Subcutaneous abdominal adipose tissue (tissue), 5 donors: ENCODE results near the gene GFAP.
"Not testable (repeated sequence)": the region's sequence is repeated elsewhere in the genome, so short reads cannot be mapped to it uniquely, and the experiment has no call there.

ENCODE experiments used
- H3K27ac ChIP-seq: one replicate; pipeline ENCODE4 v1.7.0; 2013; ENCODE audit warnings: low read depth, mild to moderate bottlenecking, inconsistent platforms, low read length, moderate library complexity
- H3K27me3 ChIP-seq, 5 donors: one replicate each; pipeline ENCODE4 v1.7.0; 2013; ENCODE audit warnings: low read length in 5 of 5, inconsistent platforms in 1 of 5; ENCODE audit not compliant: control insufficient read depth in 5 of 5, insufficient read depth in 4 of 5
- H3K36me3 ChIP-seq, 5 donors: one replicate each; pipeline ENCODE4 v1.7.0; 2013; ENCODE audit warnings: low read length in 5 of 5; ENCODE audit not compliant: control insufficient read depth in 5 of 5, insufficient read depth in 5 of 5
- H3K4me1 ChIP-seq, 5 donors: one replicate each; pipeline ENCODE4 v1.7.0; 2013; ENCODE audit warnings: low read length in 5 of 5, mild to moderate bottlenecking in 3 of 5, moderate library complexity in 1 of 5; ENCODE audit not compliant: control insufficient read depth in 5 of 5, insufficient read depth in 5 of 5
- H3K4me3 ChIP-seq, 5 donors: one replicate each; pipeline ENCODE4 v1.7.0; 2013; ENCODE audit warnings: low read length in 5 of 5, low read depth in 1 of 5
- H3K9ac ChIP-seq, 5 donors: one replicate each; pipeline ENCODE4 v1.7.0; 2013; ENCODE audit warnings: low read length in 5 of 5, mild to moderate bottlenecking in 4 of 5, moderate library complexity in 3 of 5
- H3K9me3 ChIP-seq, 5 donors: one replicate each; pipeline ENCODE4 v1.7.0; 2013; ENCODE audit warnings: low read length in 5 of 5; ENCODE audit not compliant: control insufficient read depth in 5 of 5
- donor health status: healthy.
- donor health status: healthy.
- donor health status: healthy.
- donor health status: healthy.
- donor health status: healthy.

The GFAP gene

DNA sequence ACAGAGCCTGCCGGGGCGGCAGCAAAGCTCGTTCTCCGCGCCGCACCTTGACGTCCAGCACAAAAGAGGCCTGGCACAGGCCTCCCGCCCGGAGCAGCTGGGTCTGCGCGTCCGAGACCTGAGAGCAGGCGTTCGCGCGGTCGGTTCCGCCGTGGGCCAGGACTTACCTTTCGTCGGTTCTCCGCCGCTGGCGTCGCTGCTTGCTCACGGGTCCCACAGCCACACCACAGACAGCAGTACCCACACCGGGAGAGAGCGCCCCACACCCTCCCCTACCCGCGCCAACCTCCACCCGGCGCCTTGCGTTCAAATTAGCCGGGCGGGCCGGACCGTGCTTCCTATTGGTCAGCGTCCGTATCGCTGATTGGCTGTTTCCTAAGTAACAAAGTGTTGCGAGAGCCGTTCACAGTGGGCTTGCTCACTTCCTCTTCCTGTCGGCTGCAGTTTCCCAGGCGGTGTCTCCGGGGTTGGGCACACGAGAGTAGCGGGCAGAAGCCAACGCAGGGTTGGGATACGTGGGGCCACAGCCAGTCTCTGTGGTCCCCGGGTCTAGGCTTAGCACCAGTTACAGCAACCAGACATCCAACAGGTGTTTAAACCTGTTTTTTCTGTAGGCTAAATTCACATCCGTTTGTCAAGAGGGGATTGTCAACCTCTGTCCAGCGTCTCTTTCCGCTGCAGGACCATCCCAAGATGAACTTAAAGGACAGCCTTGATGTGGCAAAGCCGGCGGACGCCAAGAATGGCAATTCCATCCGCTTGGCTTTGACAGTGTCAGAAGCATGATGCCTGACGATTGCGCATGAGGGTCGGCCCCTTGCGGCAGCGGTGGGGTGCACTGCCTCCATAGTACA is 32.4 kb upstream of the GFAP start, which contains the start of gene KIF18B:
KIF18B (minus strand) TSS at position 313 of the 854 bp plus-strand sequence. CDS start 11,429 bp downstream, outside the sequence.
- peaks cover 2 to 15% (median 13%) of the 10 kb centered on the region in 5 donors for H3K4me1 ChIP-seq
- H3K27me3 ChIP-seq = peaks cover 0 to 7% (median 0%) of the 10 kb centered on the region in 5 donors
- no peak within 1 kb of the TSS for H3K27ac ChIP-seq
- peak within 1 kb of the TSS; percentile 66 to 88 (median 77) for H3K4me3 ChIP-seq
- H3K36me3 ChIP-seq = no peaks in the 10 kb centered on the region
- peak within 1 kb of the TSS in 4 of 5 donors; percentile 29 to 82 (median 74) for H3K9ac ChIP-seq
- H3K9me3 ChIP-seq = no peaks in the 10 kb centered on the region

DNA sequence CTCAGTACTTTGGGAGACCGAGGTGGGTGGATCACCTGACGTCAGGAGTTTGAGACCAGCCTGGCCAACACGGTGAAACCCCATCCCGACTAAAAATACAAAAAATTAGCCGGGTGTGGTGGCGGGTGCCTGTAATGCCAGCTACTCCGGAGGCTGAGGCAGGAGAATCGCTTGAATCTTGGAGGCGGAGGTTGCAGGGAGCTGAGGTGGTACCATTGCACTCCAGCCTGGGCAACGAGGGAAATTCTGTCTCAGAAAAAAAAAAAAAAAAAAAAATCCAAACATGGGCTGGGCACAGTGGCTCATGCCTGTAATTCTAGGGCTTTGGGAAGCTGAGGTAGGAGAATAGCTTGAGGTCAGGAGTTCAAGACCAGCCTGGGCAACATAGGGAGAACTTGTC is 30.4 kb upstream of the GFAP start:
- not testable (repeated sequence) for H3K36me3 ChIP-seq, H3K9me3 ChIP-seq, H3K9ac ChIP-seq, H3K4me3 ChIP-seq, H3K27ac ChIP-seq, H3K27me3 ChIP-seq
- H3K4me1 ChIP-seq = peaks cover 2 to 15% (median 13%) of the 10 kb centered on the region in 5 donors

DNA sequence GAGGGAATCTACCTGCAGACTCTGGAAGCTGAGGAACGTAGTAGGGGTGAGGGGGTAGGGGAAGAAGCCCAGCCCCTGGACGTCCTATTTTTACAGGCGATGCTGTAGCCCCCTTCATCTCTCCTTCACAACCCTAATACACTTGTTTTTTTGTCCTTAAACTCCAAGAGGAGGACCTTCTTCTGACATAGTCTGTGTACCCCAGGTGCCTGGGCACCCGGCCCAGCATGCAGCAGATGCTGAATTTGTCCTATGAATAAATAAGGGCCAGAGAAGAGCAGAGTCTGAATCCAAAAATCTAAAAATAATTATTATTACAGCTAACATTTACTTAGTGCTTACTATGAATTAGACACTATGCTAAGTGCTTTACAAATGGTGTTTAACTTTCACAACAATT is 27.2 kb upstream of the GFAP start:
- H3K9ac ChIP-seq = no peak overlapping the region
- no peak overlapping the region for H3K27ac ChIP-seq
- H3K4me1 ChIP-seq = peaks cover 0 to 5% (median 5%) of the 10 kb centered on the region in 5 donors
- no peak overlapping the region for H3K4me3 ChIP-seq
- H3K27me3 ChIP-seq = peaks cover 0 to 7% (median 0%) of the 10 kb centered on the region in 5 donors
- H3K9me3 ChIP-seq = no peaks in the 10 kb centered on the region
- H3K36me3 ChIP-seq = no peaks in the 10 kb centered on the region

DNA sequence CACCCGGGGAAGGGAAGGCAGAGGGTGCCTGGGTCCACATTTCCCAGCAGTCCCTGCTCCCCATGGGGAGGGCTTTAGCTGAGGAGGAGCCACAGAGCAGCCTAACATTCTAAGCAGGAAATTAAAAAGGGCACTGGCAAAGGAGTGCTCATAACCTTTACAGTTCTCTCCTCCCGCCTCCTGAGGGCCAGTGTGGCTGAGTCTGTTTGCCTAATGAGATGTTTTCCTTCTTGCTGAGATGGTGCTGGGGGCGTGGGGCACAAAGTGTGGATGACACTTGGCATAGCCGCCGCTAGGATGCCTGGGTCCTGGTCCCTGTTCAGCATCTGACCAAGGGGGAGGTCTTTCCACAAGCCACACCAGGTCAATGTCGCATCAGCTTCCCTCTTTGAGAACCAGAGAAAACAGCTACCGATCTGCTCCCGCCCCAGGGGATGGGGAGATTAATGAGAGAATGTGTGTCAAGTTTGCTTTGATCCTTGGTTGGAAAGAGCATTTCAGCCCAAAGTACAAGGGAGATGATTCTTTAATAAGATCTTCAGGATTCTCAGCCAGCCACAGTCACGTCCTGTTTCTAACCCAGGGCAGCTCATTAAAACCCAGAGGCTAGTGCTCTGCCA is 26.5 kb upstream of the GFAP start:
- no peak overlapping the region for H3K27ac ChIP-seq
- H3K36me3 ChIP-seq = no peaks in the 10 kb centered on the region
- no peak overlapping the region for H3K9ac ChIP-seq
- H3K4me3 ChIP-seq = no peak overlapping the region
- H3K27me3 ChIP-seq = peaks cover 0 to 3% (median 0%) of the 10 kb centered on the region in 5 donors
- H3K9me3 ChIP-seq = no peaks in the 10 kb centered on the region
- H3K4me1 ChIP-seq = no peaks in the 10 kb centered on the region

DNA sequence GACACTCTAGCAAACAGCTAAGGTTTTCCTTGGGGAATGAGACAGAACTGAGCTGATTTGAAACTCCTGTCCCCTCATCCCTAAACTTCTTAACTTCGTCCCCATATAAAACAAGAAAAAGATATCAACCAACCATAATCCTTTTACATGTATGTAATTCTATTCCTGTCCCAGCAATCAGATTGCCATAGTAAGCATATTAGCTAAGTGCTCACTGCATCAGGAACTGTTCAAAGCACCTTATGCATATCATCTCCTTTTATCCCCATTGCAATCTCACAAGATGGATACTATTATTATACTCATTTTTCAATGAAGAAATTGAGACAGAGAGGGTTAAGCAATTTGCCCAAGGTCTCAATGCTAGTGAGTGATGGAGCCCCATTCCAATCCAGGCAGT is 25.5 kb upstream of the GFAP start:
- Histone ChIP-seq H3K4me1 (no peaks in the 10 kb centered on the region), H3K4me3 (no peak overlapping the region), H3K27me3 (no peaks in the 10 kb centered on the region), H3K9me3 (no peaks in the 10 kb centered on the region), H3K36me3 (no peaks in the 10 kb centered on the region), H3K27ac (no peak overlapping the region), H3K9ac (no peak overlapping the region)

DNA sequence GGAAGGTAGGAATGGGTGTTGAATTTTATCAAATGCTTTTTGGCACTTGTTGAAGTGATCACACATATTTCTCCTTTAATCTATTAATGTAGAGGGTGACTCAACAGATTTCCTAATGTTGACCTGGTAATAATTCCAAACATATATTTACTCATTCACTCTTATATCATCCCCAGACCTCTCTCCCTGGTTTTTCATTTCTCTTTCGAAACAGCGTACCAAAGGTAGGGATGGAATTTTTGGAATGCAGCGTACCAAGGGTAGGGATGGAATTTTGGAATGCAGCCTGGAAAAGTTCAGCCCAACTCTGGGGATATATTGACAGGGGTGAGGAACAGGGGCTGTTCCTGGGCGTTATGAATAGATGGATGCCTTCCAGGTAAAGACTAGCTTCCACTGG is 25.0 kb upstream of the GFAP start:
- H3K4me3 ChIP-seq = no peak overlapping the region
- no peaks in the 10 kb centered on the region for H3K36me3 ChIP-seq
- H3K9me3 ChIP-seq = no peaks in the 10 kb centered on the region
- H3K27ac ChIP-seq = no peak overlapping the region
- no peaks in the 10 kb centered on the region for H3K27me3 ChIP-seq
- H3K9ac ChIP-seq = no peak overlapping the region
- no peaks in the 10 kb centered on the region for H3K4me1 ChIP-seq

DNA sequence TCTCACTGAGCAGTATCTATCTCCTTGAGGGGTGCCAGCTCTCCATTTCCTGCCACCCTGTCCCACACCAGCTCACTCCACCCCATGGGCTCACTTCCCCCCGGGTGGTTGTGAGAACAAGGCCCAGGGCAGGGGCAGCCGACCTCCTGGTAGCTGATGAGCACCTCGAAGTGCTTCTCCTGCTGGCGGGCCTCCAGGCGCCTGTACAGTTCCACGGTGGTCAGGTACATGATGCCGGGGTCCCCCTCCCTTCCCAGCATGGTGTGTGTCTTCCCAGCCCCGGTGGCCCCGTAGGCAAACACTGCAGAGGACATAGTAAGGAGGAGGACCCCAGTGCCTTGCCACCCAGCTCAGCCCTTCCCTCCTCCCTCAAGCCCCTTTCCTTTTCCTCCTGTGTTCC is 19.8 kb upstream of the GFAP start:
- Histone ChIP-seq H3K4me1 (no peaks in the 10 kb centered on the region), H3K36me3 (no peaks in the 10 kb centered on the region), H3K4me3 (no peak overlapping the region), H3K27ac (no peak overlapping the region), H3K9ac (no peak overlapping the region), H3K27me3 (no peaks in the 10 kb centered on the region), H3K9me3 (no peaks in the 10 kb centered on the region)

DNA sequence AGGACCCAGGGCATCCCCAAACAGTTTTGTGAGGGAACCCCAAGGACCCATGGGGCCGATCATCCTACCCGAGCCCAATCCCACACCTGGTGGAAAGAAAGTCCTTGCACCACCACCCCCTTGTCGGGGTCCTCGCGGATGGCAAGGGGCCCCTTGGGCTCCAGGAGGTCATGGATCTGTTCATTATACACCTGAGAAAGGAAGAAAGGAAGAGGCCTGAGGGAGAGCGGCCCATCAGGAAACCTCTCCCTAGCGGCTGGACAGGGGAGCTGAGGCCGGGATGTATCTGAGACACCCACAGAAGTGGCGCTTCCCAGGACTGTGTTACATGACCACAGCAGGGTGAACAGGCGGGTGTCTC is 19.4 kb upstream of the GFAP start:
- Histone ChIP-seq H3K27ac (no peak overlapping the region), H3K4me1 (no peaks in the 10 kb centered on the region), H3K4me3 (no peak overlapping the region)

DNA sequence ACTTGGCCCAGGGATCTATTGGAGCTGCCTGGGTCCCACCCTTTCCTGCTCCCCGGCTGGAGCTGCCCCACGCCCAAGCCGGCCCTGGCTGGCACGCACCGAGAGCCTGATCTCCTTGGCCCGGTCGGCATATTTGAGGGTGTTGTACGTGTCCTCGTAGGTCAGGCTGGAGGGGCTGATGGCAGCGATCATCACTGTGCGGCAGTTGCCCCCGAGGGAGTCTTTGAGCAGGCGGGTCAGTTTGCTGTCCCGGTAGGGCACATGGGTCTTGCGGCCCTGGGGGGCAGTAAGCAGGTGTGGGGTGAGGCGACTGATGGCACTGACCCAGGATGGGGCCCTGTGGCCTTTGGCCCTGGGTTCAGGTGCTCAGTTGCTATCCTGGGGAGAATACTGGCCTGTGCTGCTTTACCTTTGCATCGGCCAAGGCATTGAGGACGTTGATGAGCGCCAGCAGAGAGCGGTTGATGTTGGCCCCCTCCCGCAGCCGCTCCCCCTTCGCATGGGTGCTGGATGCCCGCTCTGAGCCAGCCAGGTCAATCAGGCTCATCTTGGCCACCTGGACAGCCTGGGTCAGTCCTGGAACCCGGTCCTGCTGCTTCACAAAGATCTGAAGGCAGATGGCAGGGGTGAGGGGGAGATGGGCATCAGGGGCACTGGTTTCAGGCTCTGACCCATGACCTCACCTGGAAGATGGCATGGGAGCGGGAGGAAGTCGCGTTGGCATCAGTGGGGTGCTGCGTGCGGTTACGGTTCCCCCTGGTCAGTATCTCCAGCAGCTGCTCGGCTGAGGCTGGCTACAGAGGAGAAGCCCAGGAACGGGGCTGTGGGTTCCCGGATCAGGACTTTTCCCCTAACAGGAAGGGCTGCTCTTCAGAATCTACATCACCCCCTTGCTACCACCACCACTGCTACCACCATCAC is 18.8 kb upstream of the GFAP start:
- Histone ChIP-seq H3K4me3 (no peak overlapping the region), H3K36me3 (no peaks in the 10 kb centered on the region)

More for the DNA sequence above, 19.4 kb upstream of the GFAP start:
- Histone ChIP-seq H3K36me3 (no peaks in the 10 kb centered on the region), H3K9me3 (no peaks in the 10 kb centered on the region), H3K27me3 (no peaks in the 10 kb centered on the region), H3K9ac (no peak overlapping the region)

DNA sequence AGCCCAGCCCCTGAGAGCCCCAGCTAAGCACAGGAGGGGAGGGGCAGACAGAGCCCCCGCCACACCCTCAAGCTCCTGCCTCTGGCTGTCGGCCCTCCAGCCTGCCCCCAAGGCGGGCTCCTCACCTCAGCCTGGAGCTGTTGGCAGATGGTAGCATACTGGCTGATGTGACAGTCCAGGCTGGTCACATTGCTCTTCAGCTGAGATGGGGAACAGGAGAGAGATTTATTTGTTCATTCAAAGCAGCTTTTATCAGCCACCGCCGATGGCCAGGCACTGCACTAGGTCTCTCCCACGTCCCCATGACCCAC is 17.4 kb upstream of the GFAP start:
- H3K36me3 ChIP-seq = no peaks in the 10 kb centered on the region
- H3K9me3 ChIP-seq = no peaks in the 10 kb centered on the region
- H3K9ac ChIP-seq = no peak overlapping the region
- H3K27ac ChIP-seq = no peak overlapping the region
- no peak overlapping the region for H3K4me3 ChIP-seq
- H3K27me3 ChIP-seq = no peaks in the 10 kb centered on the region
- no peaks in the 10 kb centered on the region for H3K4me1 ChIP-seq

More for the DNA sequence above, 18.8 kb upstream of the GFAP start:
- Histone ChIP-seq H3K27me3 (no peaks in the 10 kb centered on the region), H3K27ac (no peak overlapping the region), H3K9ac (no peak overlapping the region), H3K9me3 (no peaks in the 10 kb centered on the region), H3K4me1 (no peaks in the 10 kb centered on the region)
